ENCODE measurements around the gene SCRT2.
"Not testable (repeated sequence)": the region's sequence is repeated elsewhere in the genome, so short reads cannot be mapped to it uniquely, and the experiment has no call there.

Gene SCRT2

DNA sequence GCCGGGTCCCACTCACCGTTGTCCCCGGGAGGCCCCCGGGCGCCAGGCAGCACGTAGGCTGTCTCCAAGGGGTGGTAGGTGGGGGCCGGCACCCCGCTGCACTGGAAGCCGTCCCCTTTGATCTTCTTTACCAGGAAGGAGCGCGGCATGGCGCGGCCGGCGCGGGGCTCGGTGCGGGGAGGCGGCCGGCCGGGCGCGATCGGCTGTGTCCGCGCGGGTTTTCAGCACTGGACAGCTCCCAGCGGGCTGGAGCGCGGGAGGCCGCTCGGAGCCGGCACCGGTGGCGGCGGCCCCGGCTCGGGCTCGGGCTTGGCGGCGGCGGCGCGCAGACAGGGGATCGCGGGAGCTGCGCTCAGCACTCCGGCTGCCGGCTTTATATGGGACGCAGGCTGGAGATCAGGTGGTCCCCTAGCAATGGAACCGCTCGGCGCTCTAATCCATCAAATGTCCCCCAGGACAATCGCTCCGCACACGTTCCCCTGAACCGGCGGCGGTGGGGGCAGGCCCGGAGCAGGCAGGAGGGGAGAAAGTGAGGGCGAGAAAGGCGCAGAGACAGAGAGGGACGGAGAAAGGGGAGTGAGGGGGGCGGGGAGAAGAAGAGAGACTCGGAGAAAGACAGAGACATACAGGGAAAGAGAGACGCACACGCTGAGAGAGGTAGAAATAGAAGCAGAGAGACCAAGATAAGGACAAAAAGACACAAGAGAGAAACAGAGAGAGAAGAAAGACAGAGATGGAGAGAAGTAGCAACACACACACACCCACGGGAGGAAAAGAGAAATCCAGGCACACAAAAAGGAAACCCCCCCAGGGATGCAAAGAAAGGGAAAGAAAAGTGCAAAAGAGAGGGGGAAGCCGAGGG lies at the start of gene SCRT2:
Gene SCRT2 (minus strand): TSS at position 350 of the 862 bp plus-strand sequence. CDS start 201 bp downstream, at position 149.
- H3K4me3 ChIP-seq (ENCODE audit: low read depth, low read length), result no peak within 1 kb of the TSS
- TF ChIP-seq, protein P1, sequence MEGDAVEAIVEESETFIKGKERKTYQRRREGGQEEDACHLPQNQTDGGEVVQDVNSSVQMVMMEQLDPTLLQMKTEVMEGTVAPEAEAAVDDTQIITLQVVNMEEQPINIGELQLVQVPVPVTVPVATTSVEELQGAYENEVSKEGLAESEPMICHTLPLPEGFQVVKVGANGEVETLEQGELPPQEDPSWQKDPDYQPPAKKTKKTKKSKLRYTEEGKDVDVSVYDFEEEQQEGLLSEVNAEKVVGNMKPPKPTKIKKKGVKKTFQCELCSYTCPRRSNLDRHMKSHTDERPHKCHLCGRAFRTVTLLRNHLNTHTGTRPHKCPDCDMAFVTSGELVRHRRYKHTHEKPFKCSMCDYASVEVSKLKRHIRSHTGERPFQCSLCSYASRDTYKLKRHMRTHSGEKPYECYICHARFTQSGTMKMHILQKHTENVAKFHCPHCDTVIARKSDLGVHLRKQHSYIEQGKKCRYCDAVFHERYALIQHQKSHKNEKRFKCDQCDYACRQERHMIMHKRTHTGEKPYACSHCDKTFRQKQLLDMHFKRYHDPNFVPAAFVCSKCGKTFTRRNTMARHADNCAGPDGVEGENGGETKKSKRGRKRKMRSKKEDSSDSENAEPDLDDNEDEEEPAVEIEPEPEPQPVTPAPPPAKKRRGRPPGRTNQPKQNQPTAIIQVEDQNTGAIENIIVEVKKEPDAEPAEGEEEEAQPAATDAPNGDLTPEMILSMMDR (IDR thresholded peaks at IDR 0.05; ENCODE audit: low read depth, low read length), result no peak

DNA sequence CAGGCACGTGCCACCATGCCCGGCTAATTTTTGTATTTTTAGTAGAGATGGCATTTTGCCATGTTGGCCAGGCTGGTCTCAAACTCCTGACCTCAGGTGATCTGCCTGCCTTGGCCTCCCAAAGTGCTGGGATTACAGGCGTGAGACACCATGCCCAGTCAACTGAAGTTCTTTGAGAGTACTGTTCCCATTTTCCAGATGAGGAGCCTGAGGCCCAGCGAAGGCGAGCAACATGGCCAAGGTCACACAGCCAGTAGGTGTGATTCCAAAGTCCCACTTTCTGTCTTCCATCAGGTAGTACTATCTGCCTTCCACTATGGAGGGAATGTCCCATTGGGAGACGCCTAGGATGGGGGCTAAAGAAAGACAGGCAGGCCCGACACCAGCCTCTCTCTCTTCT lies 49.2 kb upstream of the SCRT2 start:
- not testable (repeated sequence) for H3K4me3 ChIP-seq (ENCODE audit: low read depth, low read length)

DNA sequence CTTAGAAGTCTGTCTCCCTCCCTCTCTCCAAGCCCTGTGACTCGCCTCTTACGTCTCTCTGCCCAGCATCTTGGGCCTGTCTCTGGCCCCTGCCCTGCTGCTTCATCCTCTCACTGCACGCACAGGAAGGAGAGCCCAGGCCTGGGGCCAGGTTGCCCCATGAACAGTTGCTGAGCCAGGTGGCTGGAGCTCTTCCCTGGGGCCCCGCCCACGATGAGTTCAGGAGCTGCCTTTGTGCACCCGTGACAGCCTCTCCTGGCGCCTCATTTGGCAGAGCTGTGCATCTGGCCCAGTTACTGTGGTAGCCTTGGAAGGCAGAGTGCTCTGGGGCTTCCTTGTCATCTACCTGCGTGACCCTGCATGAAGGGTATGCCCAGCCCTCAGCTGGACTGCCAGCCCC lies 48.2 kb upstream of the SCRT2 start:
- no peak overlapping the region for H3K4me3 ChIP-seq (ENCODE audit: low read depth, low read length)

DNA sequence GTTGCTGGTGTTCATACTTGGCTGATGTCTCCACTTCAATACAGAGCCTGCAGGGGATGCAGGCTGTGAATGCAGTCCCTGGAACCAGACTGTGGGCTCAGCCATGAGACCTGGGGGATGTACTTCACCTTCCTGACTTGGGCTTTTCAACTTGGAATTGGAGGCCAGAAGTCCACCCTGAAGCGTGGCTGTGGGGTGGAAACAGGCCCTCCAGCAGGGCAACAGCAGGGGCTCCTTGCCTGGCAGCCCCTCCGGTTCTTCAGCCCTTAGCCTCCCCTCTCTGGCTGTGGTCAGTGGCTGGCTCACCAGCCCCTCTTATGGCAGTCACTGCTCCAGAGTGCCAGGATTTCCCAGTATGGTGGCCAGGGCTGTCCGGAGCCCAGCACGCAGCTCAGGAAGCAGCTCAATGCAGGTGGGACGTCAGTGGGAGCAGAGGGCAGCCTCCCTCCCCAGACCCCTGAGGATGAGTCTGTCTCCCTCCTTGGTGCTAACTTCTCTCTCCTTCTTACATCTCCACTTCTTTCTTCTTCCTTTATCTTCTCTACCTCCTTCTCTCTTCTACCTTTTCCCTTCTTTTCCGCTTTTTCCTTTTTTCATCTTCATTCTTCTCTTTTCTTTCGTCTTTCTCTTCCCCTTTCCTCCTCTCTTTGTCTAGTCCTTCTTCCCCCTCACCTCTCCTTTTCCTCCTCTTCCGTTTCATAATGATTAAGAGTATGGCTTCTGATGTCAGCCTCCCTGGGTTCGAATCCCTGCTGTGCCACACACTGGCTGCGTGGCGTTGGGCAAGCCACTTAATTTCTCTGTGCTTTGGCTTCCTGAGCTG lies 47.4 kb upstream of the SCRT2 start:
- H3K4me3 ChIP-seq (ENCODE audit: low read depth, low read length), result no peak overlapping the region
- TF ChIP-seq, protein P1 (IDR thresholded peaks at IDR 0.05; ENCODE audit: low read depth, low read length), result no peak

More for the DNA sequence above, 48.2 kb upstream of the SCRT2 start:
- TF ChIP-seq, protein P1 (IDR thresholded peaks at IDR 0.05; ENCODE audit: low read depth, low read length), result no peak

DNA sequence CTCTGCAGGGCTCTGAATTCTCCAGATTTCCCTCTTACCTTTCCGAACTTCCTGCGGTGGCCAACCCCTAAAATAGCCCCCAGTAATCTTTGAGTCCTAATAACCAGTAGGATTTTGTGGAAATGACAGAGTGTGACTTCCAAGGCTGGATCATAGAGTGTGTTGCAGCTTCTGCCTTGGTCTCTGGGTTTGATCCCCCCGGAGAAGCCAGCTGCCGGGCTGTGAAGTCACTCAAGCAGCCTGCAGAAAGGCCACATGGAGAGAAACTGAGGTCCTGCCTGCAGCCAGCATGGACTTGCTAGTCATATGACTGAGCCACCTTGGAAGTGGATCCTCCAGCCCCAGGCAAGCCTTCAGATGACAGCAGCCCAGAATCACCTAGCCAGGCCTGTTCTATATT lies 46.3 kb upstream of the SCRT2 start:
- TF ChIP-seq, protein P1 (IDR thresholded peaks at IDR 0.05; ENCODE audit: low read depth, low read length), result no peak
- H3K4me3 ChIP-seq (ENCODE audit: low read depth, low read length), result no peak overlapping the region

DNA sequence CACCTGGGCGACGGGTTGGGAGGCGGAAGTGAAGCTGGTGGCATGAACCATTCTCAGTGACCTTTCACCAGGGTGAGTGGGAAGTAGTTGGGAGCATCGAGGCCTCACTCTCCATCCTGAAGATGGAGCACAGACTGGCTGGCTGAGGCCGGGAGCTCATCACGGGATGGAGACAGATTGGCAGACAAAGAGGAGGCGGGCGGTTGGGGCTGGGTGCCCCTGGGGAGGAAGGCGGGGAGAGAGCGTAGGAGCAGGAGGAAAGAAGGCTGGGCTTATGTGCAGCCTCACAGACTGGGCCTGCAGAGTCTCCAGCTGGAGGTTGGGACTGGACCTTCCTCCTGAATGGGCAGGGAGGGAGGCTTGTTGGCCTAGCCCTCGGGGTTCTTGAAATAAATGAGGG lies 44.2 kb upstream of the SCRT2 start:
- H3K4me3 ChIP-seq (ENCODE audit: low read depth, low read length), result no peak overlapping the region
- TF ChIP-seq, protein P1 (IDR thresholded peaks at IDR 0.05; ENCODE audit: low read depth, low read length), result no peak

DNA sequence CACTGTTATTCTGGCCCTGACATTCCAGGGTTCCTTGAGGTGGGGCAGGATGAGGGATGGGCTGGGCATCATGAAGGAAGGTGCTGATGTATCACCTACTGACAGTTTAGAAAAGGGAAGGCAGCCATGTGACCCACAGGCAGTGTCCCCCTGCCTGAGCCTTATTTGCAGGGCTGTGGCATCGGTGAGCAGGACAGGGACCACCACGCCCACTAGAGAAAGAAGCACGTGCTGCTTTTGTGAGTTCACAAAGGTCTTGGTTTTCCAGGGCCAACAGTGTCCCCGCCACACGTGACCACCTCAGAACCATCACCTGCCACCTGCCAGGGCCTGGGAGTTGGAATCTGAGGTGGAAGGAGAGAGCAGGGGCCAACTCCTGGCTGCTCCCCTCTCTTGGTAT lies 43.5 kb upstream of the SCRT2 start:
- no peak overlapping the region for H3K4me3 ChIP-seq (ENCODE audit: low read depth, low read length)
- TF ChIP-seq, protein P1 (IDR thresholded peaks at IDR 0.05; ENCODE audit: low read depth, low read length), result no peak

Data from WI38 (cell line).